HG03045 (cell line): ENCODE measurements around the gene SYPL2.
A peak's percentile ranks its signal among the peaks of the same experiment; 100 is the strongest.
"Not testable (repeated sequence)": the region's sequence is repeated elsewhere in the genome, so short reads cannot be mapped to it uniquely, and the experiment has no call there.

Experiments used
- ATAC-seq: cut with Tn5 transposase; IDR thresholded peaks from one replicate; pipeline ENCODE4 v1.9.1; 2021; ENCODE audit warnings: mild to moderate bottlenecking, moderate library complexity; ENCODE audit not compliant: unreplicated experiment

Gene SYPL2

GRCh38 chr1:109466452-109467300 is at the start of gene SYPL2:
SYPL2 (plus strand) TSS chr1:109466546; CDS start chr1:109466844, 298 bp downstream.
- no peak for ATAC-seq

GRCh38 chr1:109423498-109423897 is 42.8 kb upstream of the SYPL2 start:
- no peak for ATAC-seq

- peak; percentile 23 for ATAC-seq
Measured at GRCh38 chr1:109425391-109426280, 40.7 kb upstream of the SYPL2 start.

GRCh38 chr1:109426281-109427170 is 39.8 kb upstream of the SYPL2 start, which contains the start of gene PSMA5:
PSMA5 (minus strand) TSS chr1:109426448; CDS start chr1:109426330, 118 bp downstream.
- ATAC-seq: peak; percentile 99

- no peak for ATAC-seq
Measured at GRCh38 chr1:109427171-109427467, 39.2 kb upstream of the SYPL2 start.

GRCh38 chr1:109432336-109432735 is 34.0 kb upstream of the SYPL2 start:
- no peak for ATAC-seq

GRCh38 chr1:109433322-109433721 is 33.0 kb upstream of the SYPL2 start:
- no peak for ATAC-seq

GRCh38 chr1:109434484-109434883 is 31.9 kb upstream of the SYPL2 start:
- no peak for ATAC-seq

- ATAC-seq: no peak
Measured at GRCh38 chr1:109438798-109439297, 27.5 kb upstream of the SYPL2 start.

- no peak for ATAC-seq
Measured at GRCh38 chr1:109441069-109441468, 25.3 kb upstream of the SYPL2 start.

GRCh38 chr1:109443476-109443875 is 22.9 kb upstream of the SYPL2 start:
- ATAC-seq: no peak

- no peak for ATAC-seq
Measured at GRCh38 chr1:109444346-109444745, 22.0 kb upstream of the SYPL2 start.

GRCh38 chr1:109445949-109446695 is 20.2 kb upstream of the SYPL2 start:
- ATAC-seq: not testable (repeated sequence)

- no peak for ATAC-seq
Measured at GRCh38 chr1:109447524-109447923, 18.8 kb upstream of the SYPL2 start.

GRCh38 chr1:109454497-109455133 is 11.7 kb upstream of the SYPL2 start:
- no peak for ATAC-seq

GRCh38 chr1:109457819-109458218 is 8.5 kb upstream of the SYPL2 start:
- no peak for ATAC-seq

- no peak for ATAC-seq
Measured at GRCh38 chr1:109466125-109466451, 258 bp upstream of the SYPL2 start.

GRCh38 chr1:109467301-109467777 is 993 bp downstream of the SYPL2 start:
- ATAC-seq: no peak

- ATAC-seq: no peak
Measured at GRCh38 chr1:109468061-109468460, 1.7 kb downstream of the SYPL2 start.
